ENCODE results near the gene CDHR3. TPM values are rescaled to one million over a fixed set of nuclear protein-coding genes. Genes with fewer than 3 reads are reported as not detected.

CDHR3 gene
- total and polyA plus RNA-seq, 2 of the 8 experiments (the other 6 are each of a cell fraction or from before 2014, with no cell fraction given): 6.4 to 6.8 TPM

DNA sequence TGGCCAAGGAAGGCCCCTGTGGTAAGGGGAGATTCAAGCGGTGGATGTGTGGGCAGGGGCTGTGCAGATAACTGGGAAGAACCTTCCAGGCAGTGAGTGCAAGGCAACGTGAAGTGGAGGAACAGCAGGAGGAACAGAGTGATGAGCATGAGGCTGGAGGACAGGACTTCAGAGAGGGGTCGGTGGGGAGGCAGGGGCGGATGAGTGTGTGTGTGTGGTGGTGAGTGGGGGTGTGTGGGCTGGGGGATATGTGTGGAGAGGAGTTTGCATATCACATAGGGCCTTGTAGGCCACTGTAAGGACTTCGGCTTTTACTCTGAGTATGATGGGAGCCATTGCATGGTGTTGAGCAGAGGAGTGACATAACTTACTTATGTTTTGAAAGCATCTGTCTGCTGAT, 75.2 kb downstream of the CDHR3 start (continued):
- TF ChIP-seq CHD2 (IDR thresholded peaks at IDR 0.05; ENCODE audit: low read length): no peak
